Measurements from ENCODE around the gene C5orf63. TPM values are rescaled to one million over a fixed set of nuclear protein-coding genes. Genes with fewer than 3 reads are reported as not detected.
"Not testable (repeated sequence)": the region's sequence is repeated elsewhere in the genome, so short reads cannot be mapped to it uniquely, and the experiment has no call there.

C5orf63 gene
- total RNA-seq (ENCODE audit: unreplicated experiment) = 11.8 TPM
- long read RNA-seq, full-length matches to known transcripts = 2 of 9 reads
- long read RNA-seq, partial matches to known transcripts = 6 of 9 reads
- long read RNA-seq, other reads (novel, unspliced or antisense) = 1 of 9 reads

GRCh38 chr5:127072861-127073846, at the start of gene C5orf63:
C5orf63 (minus strand) TSS chr5:127073502; CDS start chr5:127058995, 14,507 bp downstream.
- Mint-ChIP-seq H3K36me3 (ENCODE audit: unreplicated experiment) (no peaks in the 10 kb centered on the region), H3K4me3 (ENCODE audit: unreplicated experiment) (peak within 1 kb of the TSS; percentile 96), H3K9me3 (ENCODE audit: unreplicated experiment) (peaks cover 3% of the 10 kb centered on the region), H3K27ac (ENCODE audit: unreplicated experiment) (peak within 1 kb of the TSS; percentile 75), H3K4me1 (ENCODE audit: low read depth, unreplicated experiment) (peaks cover 2% of the 10 kb centered on the region), H3K27me3 (ENCODE audit: unreplicated experiment) (no peaks in the 10 kb centered on the region)
- DNase-seq = peak; percentile 72
- TF ChIP-seq CTCF (IDR thresholded peaks at IDR 0.05; ENCODE audit: partially characterized antibody, unreplicated experiment) = peak; percentile 62

- DNase-seq = no peak
- Mint-ChIP-seq H3K4me1 (ENCODE audit: low read depth, unreplicated experiment) (no peaks in the 10 kb centered on the region), H3K27ac (ENCODE audit: unreplicated experiment) (no peak overlapping the region), H3K4me3 (ENCODE audit: unreplicated experiment) (no peak overlapping the region), H3K9me3 (ENCODE audit: unreplicated experiment) (peaks cover 5% of the 10 kb centered on the region), H3K27me3 (ENCODE audit: unreplicated experiment) (peaks cover 2% of the 10 kb centered on the region), H3K36me3 (ENCODE audit: unreplicated experiment) (peaks cover 22% of the 10 kb centered on the region)
- no peak for TF ChIP-seq CTCF (IDR thresholded peaks at IDR 0.05; ENCODE audit: partially characterized antibody, unreplicated experiment)
Observed at GRCh38 chr5:127112347-127112864, 39.1 kb upstream of the C5orf63 start.

GRCh38 chr5:127111112-127111511, 37.8 kb upstream of the C5orf63 start:
- H3K4me3 Mint-ChIP-seq (ENCODE audit: unreplicated experiment) = no peak overlapping the region
- no peaks in the 10 kb centered on the region for H3K4me1 Mint-ChIP-seq (ENCODE audit: low read depth, unreplicated experiment)
- peaks cover 23% of the 10 kb centered on the region for H3K36me3 Mint-ChIP-seq (ENCODE audit: unreplicated experiment)
- H3K27ac Mint-ChIP-seq (ENCODE audit: unreplicated experiment) = no peak overlapping the region
- no peak for TF ChIP-seq CTCF (IDR thresholded peaks at IDR 0.05; ENCODE audit: partially characterized antibody, unreplicated experiment)
- H3K9me3 Mint-ChIP-seq (ENCODE audit: unreplicated experiment) = peaks cover 5% of the 10 kb centered on the region
- DNase-seq = no peak
- H3K27me3 Mint-ChIP-seq (ENCODE audit: unreplicated experiment) = peaks cover 2% of the 10 kb centered on the region

- peaks cover 23% of the 10 kb centered on the region for H3K36me3 Mint-ChIP-seq (ENCODE audit: unreplicated experiment)
- not testable (repeated sequence) for DNase-seq; H3K9me3 Mint-ChIP-seq (ENCODE audit: unreplicated experiment); H3K27ac Mint-ChIP-seq (ENCODE audit: unreplicated experiment); H3K4me1 Mint-ChIP-seq (ENCODE audit: low read depth, unreplicated experiment); H3K4me3 Mint-ChIP-seq (ENCODE audit: unreplicated experiment); H3K27me3 Mint-ChIP-seq (ENCODE audit: unreplicated experiment)
Observed at GRCh38 chr5:127108624-127109260, 35.4 kb upstream of the C5orf63 start.

- H3K4me1 Mint-ChIP-seq (ENCODE audit: low read depth, unreplicated experiment) = peaks cover 7% of the 10 kb centered on the region
- H3K27ac Mint-ChIP-seq (ENCODE audit: unreplicated experiment) = no peak overlapping the region
- H3K9me3 Mint-ChIP-seq (ENCODE audit: unreplicated experiment) = no peaks in the 10 kb centered on the region
- no peak for TF ChIP-seq CTCF (IDR thresholded peaks at IDR 0.05; ENCODE audit: partially characterized antibody, unreplicated experiment)
- H3K36me3 Mint-ChIP-seq (ENCODE audit: unreplicated experiment) = no peaks in the 10 kb centered on the region
- no peak overlapping the region for H3K4me3 Mint-ChIP-seq (ENCODE audit: unreplicated experiment)
- H3K27me3 Mint-ChIP-seq (ENCODE audit: unreplicated experiment) = peaks cover 1% of the 10 kb centered on the region
- no peak for DNase-seq
Observed at GRCh38 chr5:127101935-127102334, 28.6 kb upstream of the C5orf63 start.
